Measurements from ENCODE around the gene UGGT2.

Gene UGGT2, protein sequence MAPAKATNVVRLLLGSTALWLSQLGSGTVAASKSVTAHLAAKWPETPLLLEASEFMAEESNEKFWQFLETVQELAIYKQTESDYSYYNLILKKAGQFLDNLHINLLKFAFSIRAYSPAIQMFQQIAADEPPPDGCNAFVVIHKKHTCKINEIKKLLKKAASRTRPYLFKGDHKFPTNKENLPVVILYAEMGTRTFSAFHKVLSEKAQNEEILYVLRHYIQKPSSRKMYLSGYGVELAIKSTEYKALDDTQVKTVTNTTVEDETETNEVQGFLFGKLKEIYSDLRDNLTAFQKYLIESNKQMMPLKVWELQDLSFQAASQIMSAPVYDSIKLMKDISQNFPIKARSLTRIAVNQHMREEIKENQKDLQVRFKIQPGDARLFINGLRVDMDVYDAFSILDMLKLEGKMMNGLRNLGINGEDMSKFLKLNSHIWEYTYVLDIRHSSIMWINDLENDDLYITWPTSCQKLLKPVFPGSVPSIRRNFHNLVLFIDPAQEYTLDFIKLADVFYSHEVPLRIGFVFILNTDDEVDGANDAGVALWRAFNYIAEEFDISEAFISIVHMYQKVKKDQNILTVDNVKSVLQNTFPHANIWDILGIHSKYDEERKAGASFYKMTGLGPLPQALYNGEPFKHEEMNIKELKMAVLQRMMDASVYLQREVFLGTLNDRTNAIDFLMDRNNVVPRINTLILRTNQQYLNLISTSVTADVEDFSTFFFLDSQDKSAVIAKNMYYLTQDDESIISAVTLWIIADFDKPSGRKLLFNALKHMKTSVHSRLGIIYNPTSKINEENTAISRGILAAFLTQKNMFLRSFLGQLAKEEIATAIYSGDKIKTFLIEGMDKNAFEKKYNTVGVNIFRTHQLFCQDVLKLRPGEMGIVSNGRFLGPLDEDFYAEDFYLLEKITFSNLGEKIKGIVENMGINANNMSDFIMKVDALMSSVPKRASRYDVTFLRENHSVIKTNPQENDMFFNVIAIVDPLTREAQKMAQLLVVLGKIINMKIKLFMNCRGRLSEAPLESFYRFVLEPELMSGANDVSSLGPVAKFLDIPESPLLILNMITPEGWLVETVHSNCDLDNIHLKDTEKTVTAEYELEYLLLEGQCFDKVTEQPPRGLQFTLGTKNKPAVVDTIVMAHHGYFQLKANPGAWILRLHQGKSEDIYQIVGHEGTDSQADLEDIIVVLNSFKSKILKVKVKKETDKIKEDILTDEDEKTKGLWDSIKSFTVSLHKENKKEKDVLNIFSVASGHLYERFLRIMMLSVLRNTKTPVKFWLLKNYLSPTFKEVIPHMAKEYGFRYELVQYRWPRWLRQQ (N-terminal part only)

DNA sequence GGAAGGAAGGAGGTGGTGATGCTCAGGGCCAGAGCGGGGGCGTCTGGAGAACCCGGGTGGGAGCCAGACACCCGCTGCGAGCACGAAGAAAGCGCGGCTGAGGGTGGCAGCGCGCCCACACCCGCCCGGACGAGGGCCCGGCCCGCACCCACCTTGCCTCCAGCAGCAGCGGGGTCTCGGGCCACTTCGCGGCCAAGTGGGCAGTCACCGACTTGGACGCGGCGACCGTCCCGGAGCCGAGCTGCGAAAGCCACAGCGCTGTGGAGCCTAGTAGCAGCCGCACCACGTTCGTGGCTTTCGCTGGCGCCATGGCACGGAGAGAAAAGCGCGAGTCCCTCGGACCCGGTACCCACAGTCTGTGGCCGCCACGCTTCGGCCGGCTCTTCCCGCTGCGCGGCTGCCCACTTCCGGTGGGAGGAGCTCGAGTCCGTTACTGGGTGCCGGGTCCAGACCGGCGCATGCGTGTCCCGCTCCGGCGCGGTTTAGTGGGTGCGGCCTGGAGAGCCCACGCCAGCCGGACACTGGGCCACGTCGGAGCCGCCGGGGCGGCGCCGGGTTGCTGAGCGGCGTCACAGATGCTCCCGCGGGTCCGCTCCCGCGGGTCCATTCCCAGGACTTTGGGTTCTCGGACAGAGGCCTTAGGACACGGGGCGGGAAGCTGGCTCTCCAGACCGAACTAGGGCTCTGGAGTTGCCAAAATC is at the start of gene UGGT2:
TSS of gene UGGT2 (minus strand) at position 399 of the 701 bp plus-strand sequence. CDS start at position 310, 89 bp downstream.
- no peak for DNase-seq (ENCODE audit: low read depth in 2 of 2, low spot score in 1 of 2)

GRCh38 chr13:96100457-96101220 is 47.4 kb upstream of the UGGT2 start:
- DNase-seq (ENCODE audit: low read depth in 2 of 2, low spot score in 1 of 2): no peak

- no peak for DNase-seq (ENCODE audit: low read depth in 2 of 2, low spot score in 1 of 2)
Measured at GRCh38 chr13:96093296-96094006, 40.2 kb upstream of the UGGT2 start.

GRCh38 chr13:96091164-96092117 is 38.2 kb upstream of the UGGT2 start:
- DNase-seq (ENCODE audit: low read depth in 2 of 2, low spot score in 1 of 2): no peak

DNA sequence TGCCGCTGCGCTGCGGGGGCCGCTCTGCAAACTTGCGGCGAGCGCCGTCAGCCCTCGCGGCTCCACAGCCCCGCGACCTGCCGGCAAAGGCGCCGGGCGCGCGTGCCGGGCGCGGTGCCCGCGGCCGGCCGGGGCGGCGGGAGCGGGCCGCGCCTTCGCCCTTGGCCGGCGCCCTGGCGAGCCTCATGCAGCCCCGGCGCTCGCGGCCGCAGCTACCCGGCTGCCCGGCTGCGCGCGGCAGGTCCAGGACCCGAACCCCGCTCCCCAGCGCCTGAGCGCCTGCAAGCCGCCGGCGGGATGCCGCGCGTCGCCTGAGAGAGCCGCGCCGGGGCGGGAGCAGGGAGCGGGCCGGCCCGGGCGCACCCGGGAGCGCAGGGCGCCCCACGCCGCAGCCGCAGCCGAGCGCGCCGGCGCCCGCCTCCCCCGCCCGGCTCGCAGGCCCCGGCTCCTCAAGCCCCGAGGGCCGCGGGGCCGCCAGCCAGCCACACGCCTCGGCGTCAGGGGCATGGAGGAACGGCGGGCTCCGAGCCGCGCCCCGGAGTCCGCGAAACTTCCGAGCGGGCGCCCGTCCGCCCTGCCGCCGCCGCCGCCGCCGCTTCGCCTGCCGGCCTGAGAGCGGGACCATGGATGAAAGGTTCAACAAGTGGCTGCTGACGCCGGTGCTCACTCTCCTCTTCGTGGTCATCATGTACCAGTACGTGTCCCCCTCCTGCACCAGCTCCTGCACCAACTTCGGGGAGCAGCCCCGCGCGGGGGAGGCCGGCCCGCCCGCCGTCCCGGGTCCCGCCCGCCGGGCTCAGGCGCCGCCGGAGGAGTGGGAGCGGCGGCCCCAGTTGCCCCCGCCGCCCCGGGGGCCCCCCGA is 37.3 kb upstream of the UGGT2 start:
- DNase-seq (ENCODE audit: low read depth in 2 of 2, low spot score in 1 of 2): no peak

DNA sequence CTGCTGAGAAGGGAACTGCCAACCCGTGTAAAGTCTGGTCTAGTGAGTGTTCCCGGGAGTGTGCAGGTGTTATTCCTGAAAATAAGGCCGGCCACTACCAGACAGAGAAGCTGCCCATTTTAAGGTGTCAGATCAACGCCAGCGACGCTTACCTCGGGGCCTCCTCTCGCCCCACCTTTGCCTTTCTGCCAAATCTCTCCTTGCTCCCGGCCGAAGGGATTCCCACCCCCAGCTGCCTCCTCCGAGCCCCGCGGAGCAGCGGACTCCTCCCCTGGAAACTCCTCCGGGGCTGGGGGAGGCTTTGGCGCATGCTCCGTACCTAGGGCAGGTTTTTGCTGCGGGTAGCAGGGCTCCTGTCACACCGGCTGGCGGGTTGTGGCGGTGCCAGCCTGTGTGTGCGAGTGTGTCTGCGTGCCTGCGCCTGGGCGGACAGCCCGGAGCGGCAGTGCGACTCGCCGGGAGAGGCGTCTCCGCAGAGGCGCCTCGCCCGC is 36.6 kb upstream of the UGGT2 start, which contains the start of gene HS6ST3:
TSS of gene HS6ST3 (plus strand) at position 359 of the 491 bp plus-strand sequence.
- DNase-seq (ENCODE audit: low read depth in 2 of 2, low spot score in 1 of 2): no peak

GRCh38 chr13:96089139-96089538 is 35.9 kb upstream of the UGGT2 start:
- DNase-seq (ENCODE audit: low read depth in 2 of 2, low spot score in 1 of 2): no peak

GRCh38 chr13:96086736-96087135 is 33.5 kb upstream of the UGGT2 start:
- no peak for DNase-seq (ENCODE audit: low read depth in 2 of 2, low spot score in 1 of 2)

DNA sequence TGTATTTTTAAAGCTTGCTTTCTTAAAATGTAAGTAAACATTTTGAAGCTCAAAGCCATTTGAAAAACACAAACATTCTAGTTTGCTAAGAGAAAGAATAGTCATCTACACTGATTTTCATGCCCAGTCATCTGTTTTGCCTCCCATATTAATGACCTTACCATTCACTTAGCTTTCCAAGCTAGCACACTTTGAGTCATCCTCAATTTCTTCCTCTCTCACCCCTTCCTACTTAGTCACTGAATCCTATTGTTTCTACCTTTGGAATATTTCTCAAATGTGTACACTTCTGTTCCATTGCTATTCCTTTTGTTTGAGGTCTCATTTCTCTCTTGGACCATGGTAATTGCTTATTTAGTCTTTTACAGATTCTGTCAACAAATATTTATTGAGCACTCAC is 29.4 kb upstream of the UGGT2 start:
- DNase-seq (ENCODE audit: low read depth in 2 of 2, low spot score in 1 of 2): no peak

- no peak for DNase-seq (ENCODE audit: low read depth in 2 of 2, low spot score in 1 of 2)
Measured at GRCh38 chr13:96081888-96082287, 28.7 kb upstream of the UGGT2 start.

- no peak for DNase-seq (ENCODE audit: low read depth in 2 of 2, low spot score in 1 of 2)
Measured at GRCh38 chr13:96080676-96081075, 27.5 kb upstream of the UGGT2 start.

DNA sequence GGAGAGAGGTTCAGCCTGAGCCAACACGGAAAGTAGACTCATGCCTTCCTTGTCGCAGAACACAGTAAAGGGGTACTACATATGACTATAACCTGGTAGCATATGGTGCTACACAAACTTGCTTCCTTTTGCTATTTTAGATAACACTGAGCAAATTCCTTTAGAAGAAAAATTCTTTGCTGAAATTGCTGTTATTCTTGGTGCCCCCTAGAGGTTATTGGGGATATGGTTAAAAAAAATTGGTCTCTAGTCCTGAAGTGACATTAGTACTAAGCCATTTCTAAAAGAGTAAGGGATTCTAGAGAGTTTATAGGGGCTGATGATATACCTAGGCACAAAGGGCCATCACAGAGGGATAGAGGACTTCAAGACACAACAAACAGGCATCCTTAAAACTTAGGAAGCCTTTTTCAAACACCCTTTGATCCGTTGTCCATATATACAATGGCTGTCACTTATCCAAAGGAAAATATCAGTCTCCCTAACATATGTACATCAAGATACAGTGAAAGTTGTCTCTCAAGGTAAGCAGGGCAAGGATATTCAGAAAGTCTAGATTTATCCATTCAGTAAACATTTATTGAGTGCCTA is 22.8 kb upstream of the UGGT2 start:
- no peak for DNase-seq (ENCODE audit: low read depth in 2 of 2, low spot score in 1 of 2)

DNA sequence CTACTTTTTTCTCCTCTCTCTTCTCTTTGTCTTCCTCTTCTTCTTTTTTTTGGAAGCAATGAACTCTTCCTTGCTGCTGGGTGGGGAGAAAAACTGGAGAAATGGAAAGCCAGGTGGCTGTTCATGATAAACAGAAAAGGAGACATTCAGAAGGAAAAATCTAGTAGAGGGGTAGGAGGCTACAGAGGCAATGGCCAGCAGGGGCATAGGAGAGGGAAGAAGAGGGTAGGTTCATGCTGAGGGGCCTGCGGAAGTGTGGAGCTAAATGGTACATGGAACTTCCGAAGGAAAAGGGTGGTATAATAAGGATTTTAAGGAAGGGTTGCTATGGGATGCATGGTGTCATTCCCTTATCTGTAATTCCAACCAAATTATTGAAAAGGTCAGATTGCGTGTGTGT is 19.2 kb upstream of the UGGT2 start:
- no peak for DNase-seq (ENCODE audit: low read depth in 2 of 2, low spot score in 1 of 2)

DNA sequence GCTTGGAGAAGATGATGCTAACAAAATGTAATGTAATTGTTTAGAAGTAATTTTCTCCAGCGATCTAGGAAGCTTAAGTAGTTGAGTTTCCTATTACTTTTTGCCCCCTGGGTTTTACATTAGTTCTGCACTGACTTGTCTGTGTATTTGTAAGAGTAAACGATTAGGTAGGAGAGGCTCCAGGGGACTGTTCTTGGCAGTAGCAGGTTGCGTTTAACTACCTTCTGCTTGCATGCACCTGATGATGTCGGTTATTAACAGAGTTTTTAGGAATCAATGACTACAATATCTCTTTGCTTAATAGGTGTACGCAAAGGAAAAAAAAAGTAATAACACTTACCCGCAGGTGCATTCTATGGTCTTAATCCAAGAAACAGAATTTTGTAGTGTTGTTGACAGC is 18.3 kb upstream of the UGGT2 start:
- no peak for DNase-seq (ENCODE audit: low read depth in 2 of 2, low spot score in 1 of 2)

DNA sequence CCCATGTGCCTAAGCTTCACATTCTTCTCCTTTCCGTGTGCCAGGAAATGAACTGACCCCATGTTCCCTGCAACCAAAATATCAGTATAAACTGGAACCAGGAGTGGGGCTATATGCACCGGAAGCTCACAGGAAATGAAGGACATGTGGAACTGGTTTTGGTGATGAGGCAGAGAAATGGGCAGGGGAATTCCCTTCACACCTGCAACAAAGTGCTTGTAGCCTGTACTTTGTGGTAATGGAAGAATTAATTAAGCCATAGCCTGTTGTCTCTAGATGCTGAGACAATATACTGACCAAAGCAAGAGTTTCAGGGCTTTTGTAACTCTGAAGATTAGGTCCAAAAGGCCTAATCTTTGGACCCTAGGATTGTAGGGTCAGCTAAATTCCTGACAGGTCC is 15.5 kb upstream of the UGGT2 start:
- no peak for DNase-seq (ENCODE audit: low read depth in 2 of 2, low spot score in 1 of 2)

DNA sequence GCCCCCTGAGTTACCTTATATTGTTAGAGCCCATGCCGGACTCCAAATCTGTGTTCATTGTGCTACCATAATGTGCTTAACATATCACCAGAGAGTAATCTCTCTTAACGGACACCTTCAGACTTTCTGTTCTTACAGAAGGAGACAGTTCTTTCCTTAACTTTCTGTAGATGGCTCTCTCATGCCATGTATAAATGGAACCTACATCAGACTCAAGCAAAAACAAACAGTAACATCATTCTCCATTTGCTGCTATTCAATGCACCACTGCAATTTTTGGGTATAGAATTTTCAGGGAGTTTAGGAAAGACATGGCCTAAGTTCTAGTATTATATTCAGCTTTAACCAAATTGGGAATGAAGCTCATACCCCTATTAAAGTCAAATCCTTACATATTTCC is 12.6 kb upstream of the UGGT2 start:
- DNase-seq (ENCODE audit: low read depth in 2 of 2, low spot score in 1 of 2): no peak

- DNase-seq (ENCODE audit: low read depth in 2 of 2, low spot score in 1 of 2): no peak
Measured at GRCh38 chr13:96052656-96053002, 572 bp downstream of the UGGT2 start.

Measured in stimulated activated CD8-positive, alpha-beta memory T cell treated with anti-CD3 and anti-CD28 coated beads, Interleukin-4, amount 100 ng/mL, for 1 hour (primary cell).